ENCODE results near the gene AFF1.
A peak's percentile ranks its signal among the peaks of the same experiment; 100 is the strongest.

AFF1 gene

DNA sequence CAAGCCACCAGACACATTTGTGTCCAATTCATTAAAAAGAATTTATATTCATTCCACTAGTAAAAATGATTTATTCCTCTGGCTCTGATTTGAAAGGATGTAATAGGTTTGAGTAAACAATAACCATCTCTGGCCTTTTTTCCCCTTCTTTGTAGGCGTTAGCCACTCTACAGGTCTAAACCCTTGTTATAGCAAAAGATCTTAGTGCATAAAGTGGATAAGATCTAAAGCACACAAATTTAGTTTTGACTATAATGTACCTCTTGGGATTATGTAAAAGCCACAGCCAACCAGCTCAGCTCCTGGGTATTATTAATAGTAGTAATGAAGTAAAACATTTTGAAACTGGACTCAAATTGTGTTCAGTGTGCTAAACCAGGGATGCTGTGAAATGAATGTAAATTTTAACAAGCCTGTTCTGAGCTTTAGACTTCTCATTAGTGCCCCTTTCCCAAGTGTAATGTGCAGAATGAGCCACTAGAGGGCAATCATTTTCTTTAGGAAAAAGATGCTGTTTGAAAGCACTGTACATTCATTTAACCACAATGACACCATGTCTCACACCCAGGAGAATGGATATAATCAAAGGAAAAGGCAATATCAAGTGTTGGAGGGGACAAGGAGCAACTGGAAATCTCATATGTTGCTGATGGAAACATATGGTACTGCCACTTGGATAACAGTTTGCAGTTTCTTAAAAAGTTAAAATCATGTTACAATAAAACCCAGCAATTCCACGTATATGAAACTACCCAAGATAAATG is 215.9 kb downstream of the AFF1 start:
- FAIRE-seq: peak; percentile 97
- no peak for TF ChIP-seq POLR2A (IDR thresholded peaks at IDR 0.05; ENCODE audit: low read depth, low read length)
- no peak for TF ChIP-seq TAF1 (IDR thresholded peaks at IDR 0.05; ENCODE audit: borderline replicate concordance, low read depth, low read length)
- TF ChIP-seq POLR2AphosphoS5 (IDR thresholded peaks at IDR 0.05; ENCODE audit: low read depth, low read length): no peak
- DNase-seq (ENCODE audit: insufficient read length): peak; percentile 17

DNA sequence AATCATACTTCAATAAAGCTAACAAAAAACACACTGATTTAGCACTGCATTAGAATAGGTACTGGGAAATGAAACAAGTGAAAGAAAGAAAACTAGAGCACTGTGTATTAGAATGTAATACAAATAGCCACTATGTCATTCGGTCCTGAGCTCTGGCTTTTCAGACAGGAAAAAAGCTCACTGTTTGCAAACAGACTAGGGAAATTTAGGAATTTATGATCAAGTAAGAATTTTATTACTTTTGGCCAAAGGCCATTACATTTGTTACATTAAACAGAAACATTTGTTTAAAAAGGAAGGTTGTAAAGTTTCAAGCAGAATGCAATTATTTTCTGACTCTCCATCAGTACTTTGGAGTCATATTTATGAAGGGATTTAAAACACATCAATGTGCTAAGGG is 216.9 kb downstream of the AFF1 start:
- TF ChIP-seq POLR2A (IDR thresholded peaks at IDR 0.05; ENCODE audit: low read depth, low read length): no peak
- no peak for TF ChIP-seq TAF1 (IDR thresholded peaks at IDR 0.05; ENCODE audit: borderline replicate concordance, low read depth, low read length)
- TF ChIP-seq POLR2AphosphoS5 (IDR thresholded peaks at IDR 0.05; ENCODE audit: low read depth, low read length): no peak
- no peak for FAIRE-seq

DNA sequence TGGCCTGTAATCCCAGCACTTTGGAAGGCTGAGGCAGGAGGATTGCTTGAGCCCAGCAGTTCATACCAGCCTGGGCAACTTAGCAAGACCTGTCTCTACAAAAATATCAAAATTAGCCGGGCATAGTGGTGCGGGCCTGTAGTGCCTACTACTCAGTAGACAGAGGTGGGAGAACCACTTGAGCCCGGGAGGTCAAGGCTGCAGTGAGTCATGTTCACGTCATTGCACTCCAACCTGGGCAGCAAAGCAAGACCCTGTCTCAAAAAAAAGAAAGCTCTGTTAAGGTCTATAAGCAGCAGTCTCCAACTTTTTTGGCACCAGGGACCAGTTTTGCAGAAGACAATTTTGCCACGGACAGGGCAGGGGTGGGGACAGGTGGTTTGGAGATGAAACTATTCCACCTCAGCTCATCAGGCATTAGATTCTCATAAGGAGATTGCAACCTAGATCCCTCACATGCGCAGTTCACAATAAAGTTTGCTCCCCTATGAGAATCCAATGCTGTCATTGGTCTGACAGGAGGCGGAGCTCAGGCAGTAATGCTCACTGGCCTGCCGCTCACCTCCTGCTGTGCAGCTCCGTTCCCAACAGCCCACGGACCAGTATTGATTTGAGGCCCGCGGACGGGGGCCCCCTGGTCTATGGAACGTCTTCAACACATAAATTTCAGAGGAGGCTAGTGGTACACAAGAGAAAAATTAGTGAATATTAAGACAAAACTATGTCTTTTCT is 217.7 kb downstream of the AFF1 start:
- TF ChIP-seq POLR2A (IDR thresholded peaks at IDR 0.05; ENCODE audit: low read depth, low read length) (no peak), POLR2AphosphoS5 (IDR thresholded peaks at IDR 0.05; ENCODE audit: low read depth, low read length) (no peak), TAF1 (IDR thresholded peaks at IDR 0.05; ENCODE audit: borderline replicate concordance, low read depth, low read length) (no peak)
- DNase-seq (ENCODE audit: insufficient read length) (no peak), FAIRE-seq (no peak)

More for the DNA sequence above, 216.9 kb downstream of the AFF1 start:
- no peak for DNase-seq (ENCODE audit: insufficient read length)

DNA sequence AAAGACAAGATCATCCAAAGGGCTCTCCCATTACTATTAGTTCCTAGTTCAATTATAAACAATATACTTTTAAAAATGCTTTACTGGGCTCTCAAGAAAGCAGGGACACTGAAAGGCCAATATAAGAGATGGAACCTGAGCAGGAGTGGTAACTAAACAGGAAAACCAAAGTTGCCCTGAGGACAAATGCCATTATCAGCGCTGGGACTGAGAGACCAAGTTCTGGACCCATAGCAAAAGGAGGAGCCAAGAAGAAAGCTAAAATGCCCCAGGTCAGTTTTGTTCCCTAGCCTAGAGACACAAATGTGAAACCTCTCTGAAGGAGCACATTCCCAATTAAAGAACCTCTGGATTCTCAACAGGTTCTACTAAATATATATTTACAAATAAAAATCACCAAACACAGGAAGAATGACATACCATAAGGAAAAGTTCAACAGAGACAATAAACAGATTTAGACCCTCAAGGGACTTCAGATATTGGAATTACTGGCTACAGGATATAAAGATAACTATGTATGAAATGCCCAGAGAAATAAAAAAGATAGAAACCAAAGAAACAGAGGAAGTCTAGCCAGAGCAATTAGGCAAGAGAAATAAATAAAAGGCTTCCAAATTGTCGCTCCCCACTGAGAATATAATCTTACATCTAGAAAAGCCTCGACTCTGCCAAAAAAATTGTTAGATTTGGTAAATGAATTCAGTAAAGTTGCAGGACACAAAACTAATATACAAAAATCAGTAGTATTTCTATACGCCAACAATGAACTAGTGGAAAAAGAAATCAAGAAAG is 218.5 kb downstream of the AFF1 start:
- TF ChIP-seq POLR2AphosphoS5 (IDR thresholded peaks at IDR 0.05; ENCODE audit: low read depth, low read length) (no peak), POLR2A (IDR thresholded peaks at IDR 0.05; ENCODE audit: low read depth, low read length) (no peak), TAF1 (IDR thresholded peaks at IDR 0.05; ENCODE audit: borderline replicate concordance, low read depth, low read length) (no peak)
- DNase-seq (ENCODE audit: insufficient read length) (no peak), FAIRE-seq (no peak)

DNA sequence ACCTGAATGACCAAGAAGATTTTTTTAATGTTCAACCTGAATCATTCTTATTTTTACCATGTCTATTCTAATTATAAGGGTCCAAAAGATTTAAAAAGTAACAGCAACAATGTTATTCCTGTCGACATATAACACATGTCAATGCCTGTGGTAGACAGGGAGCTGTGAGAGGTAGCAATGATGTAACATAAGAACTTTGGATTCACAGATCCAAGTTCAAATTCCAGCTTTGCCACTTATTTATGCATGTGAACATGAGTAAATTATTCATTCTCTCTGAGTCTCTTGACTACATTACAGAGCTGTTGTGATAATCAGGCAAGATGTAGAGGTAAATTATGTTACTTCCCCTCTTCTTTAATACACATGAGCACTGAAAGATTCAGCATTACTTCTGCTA is 231.1 kb downstream of the AFF1 start:
- TF ChIP-seq TAF1 (IDR thresholded peaks at IDR 0.05; ENCODE audit: borderline replicate concordance, low read depth, low read length): no peak
- TF ChIP-seq POLR2AphosphoS5 (IDR thresholded peaks at IDR 0.05; ENCODE audit: low read depth, low read length): no peak
- TF ChIP-seq POLR2A (IDR thresholded peaks at IDR 0.05; ENCODE audit: low read depth, low read length): no peak
- DNase-seq (ENCODE audit: insufficient read length) (no peak), FAIRE-seq (no peak)

DNA sequence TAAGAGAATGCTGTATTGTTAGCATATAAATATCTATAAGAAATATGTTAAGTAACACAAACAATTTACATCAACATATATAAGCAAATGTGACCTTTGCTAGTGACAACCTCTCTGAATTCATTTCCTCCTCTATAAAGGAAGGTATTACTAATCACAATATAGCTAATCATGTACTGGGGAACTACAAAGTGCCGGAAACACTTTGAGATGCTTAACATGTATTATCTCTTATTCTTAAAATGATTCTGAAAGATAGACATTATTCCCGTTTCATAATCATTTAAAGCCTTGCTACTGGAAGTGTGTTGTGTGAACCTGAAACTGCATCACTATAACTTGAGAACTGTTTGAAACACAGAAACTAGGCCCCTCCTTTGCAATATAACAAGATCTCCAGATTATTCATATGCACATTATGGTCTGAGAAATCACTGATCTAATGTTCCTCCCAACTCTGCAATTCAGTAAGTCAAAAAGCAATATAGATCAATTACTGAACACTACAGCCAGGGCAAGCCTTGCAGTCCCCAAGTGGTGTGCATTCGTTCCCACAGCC is 231.6 kb downstream of the AFF1 start:
- FAIRE-seq: no peak
- no peak for DNase-seq (ENCODE audit: insufficient read length)
- no peak for TF ChIP-seq TAF1 (IDR thresholded peaks at IDR 0.05; ENCODE audit: borderline replicate concordance, low read depth, low read length)
- no peak for TF ChIP-seq POLR2AphosphoS5 (IDR thresholded peaks at IDR 0.05; ENCODE audit: low read depth, low read length)
- no peak for TF ChIP-seq POLR2A (IDR thresholded peaks at IDR 0.05; ENCODE audit: low read depth, low read length)

DNA sequence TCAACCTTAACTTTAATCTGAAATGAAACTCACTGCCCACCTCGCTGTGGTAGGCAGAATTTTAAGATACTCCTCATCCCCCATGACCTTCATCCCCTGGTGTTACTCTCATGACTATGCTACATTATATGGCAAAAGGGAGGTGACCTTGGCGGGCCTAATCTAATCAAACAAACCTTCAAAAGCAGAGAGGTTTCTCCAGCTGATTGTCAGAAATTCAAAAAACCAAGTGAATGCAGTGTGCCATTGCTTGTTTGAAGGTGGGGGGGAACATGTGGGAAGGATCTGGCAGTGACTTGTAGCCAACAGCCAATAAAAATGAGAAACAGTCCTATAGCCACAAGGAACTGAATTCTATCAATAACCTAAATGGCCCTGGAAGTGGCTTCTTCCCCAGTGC is 237.1 kb downstream of the AFF1 start:
- no peak for DNase-seq (ENCODE audit: insufficient read length)
- peak; percentile 27 for FAIRE-seq
- no peak for TF ChIP-seq POLR2AphosphoS5 (IDR thresholded peaks at IDR 0.05; ENCODE audit: low read depth, low read length)
- TF ChIP-seq TAF1 (IDR thresholded peaks at IDR 0.05; ENCODE audit: borderline replicate concordance, low read depth, low read length): no peak
- no peak for TF ChIP-seq POLR2A (IDR thresholded peaks at IDR 0.05; ENCODE audit: low read depth, low read length)

DNA sequence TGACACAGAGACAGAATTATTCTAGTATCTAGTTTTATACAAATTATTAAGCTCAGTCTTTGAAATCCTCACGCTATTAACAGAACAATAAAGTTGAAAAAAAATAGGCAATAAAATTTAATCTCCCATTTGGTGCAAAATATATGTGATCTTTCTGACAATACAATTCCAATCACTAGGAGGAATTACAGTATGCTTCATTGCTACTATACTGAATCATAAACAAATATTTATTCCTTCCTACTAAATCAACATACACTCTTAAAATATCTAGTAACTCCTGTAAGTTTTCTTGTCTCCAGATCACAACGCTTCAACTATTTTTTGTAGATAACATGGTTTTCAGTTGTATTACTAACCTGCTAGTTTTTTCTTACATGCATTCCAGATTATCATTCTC is 239.9 kb downstream of the AFF1 start:
- TF ChIP-seq POLR2A (IDR thresholded peaks at IDR 0.05; ENCODE audit: low read depth, low read length): no peak
- no peak for TF ChIP-seq TAF1 (IDR thresholded peaks at IDR 0.05; ENCODE audit: borderline replicate concordance, low read depth, low read length)
- TF ChIP-seq POLR2AphosphoS5 (IDR thresholded peaks at IDR 0.05; ENCODE audit: low read depth, low read length): no peak
- no peak for FAIRE-seq
- DNase-seq (ENCODE audit: insufficient read length): no peak

DNA sequence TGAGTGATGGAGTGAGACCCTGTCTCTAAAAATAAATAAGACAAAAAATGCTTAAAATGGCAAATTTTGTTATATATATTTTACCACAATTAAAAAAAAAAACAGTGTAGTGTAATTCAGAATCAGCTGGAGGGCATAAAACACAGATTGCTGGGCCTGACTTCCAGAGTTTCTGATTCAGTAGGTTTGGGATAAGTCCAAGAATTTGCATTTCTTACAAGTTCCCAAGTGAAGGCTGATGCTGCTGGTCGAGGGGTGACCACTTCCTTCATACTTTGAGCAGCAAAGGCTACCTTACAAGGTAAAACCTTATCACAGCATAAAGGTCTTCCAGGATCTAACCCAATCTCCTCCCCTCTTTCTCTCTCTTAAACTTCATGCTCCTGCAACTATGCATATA is 244.9 kb downstream of the AFF1 start:
- DNase-seq (ENCODE audit: insufficient read length): no peak
- no peak for FAIRE-seq
- TF ChIP-seq POLR2A (IDR thresholded peaks at IDR 0.05; ENCODE audit: low read depth, low read length): no peak

DNA sequence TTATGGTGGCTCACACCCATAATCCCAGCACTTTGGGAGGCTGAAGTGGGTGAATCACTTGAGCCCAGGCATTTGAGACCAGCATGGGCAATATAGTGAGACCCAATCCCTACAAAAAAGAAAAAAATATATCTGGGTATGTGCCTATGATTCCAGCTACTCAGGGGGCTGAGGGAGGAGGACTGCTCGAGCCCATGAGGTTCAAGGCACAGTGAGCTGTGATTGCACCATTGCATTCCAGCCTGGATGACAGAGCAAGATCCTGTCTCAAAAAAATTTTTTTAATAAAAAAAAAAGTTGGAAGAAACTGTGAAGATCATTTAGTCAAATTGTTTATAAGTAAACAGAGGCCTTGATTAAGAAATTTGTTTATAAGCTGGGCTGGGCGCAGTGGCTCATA is 246.0 kb downstream of the AFF1 start:
- TF ChIP-seq TAF1 (IDR thresholded peaks at IDR 0.05; ENCODE audit: borderline replicate concordance, low read depth, low read length) (no peak), POLR2A (IDR thresholded peaks at IDR 0.05; ENCODE audit: low read depth, low read length) (no peak), POLR2AphosphoS5 (IDR thresholded peaks at IDR 0.05; ENCODE audit: low read depth, low read length) (no peak)
- DNase-seq (ENCODE audit: insufficient read length): no peak
- FAIRE-seq: no peak

DNA sequence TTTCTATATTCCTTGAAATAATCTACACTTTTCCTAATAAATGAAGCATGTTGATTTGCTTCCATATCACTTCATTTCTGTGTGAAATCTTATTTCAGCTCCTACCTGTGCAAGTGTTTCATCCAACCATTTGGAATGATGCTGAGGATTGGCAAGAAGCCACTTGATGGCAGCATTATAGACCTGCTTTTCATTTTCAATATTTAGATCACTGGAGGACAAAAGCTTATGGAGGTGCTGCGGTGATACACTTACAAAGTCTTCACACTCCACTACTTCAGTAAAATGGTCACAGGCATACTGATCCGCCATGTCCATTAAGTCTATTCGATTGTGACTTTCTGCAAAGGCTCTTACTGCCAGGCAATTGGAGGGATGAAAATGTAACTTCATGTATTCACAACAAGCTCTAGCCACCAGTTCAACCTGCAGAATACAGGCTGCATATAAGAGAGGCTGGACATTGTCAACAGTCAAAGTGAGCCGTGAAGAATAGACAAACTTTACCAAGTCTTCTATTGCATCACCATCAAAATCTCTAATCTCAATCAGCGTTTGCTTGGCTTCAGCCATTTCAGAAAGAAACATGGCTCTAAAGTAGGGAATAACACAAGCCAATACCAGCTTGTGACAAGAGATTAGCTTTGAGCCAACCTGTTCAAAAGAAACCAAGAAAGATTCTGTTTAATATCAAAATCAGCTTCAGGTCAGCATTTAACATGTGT is 250.5 kb downstream of the AFF1 start:
- TF ChIP-seq POLR2AphosphoS5 (IDR thresholded peaks at IDR 0.05; ENCODE audit: low read depth, low read length) (no peak), TAF1 (IDR thresholded peaks at IDR 0.05; ENCODE audit: borderline replicate concordance, low read depth, low read length) (no peak), POLR2A (IDR thresholded peaks at IDR 0.05; ENCODE audit: low read depth, low read length) (no peak)
- no peak for DNase-seq (ENCODE audit: insufficient read length)
- FAIRE-seq: no peak

Measured in GM12892 (cell line).